Measurements from ENCODE around the gene TSC2.
"Not testable (repeated sequence)": the region's sequence is repeated elsewhere in the genome, so short reads cannot be mapped to it uniquely, and the experiment has no call there.

Gene TSC2

DNA sequence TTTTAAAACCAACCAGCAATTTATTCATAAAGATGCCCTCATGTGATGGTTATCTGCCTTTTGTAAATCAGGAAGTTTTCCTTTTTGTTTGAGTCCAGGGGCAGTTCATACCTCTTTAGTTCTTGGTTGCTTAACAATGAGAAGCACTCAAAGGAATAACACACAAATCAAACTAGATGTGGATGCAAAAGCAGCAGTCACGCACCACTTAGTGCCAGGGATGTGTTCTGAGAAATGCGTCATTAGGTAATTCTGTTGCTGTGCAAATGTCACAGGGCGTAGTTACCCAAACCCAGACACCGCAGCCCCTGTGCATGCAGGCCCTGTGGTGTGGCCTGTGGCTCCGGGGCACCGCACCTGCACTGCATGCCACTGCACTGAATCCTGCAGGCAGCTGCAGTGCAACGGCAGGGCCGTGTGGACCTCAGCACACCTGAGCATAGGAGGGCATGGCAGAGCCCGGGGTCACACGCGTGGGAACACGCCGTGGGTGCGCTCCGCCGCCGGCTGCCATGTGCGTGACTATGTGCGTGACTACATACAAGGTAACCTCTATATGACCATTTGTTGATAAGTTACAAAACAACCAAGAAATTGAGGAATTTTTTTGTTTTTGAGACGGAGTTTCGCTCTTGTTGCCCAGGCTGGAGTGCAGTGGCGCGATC, 48.3 kb downstream of the TSC2 start:
- POLR2A ChIA-PET = no interaction called here
- Histone ChIP-seq H3K27ac (ENCODE audit: insufficient read depth in 1 of 2, low read depth in 1 of 2, low read length in 2 of 2, poor library complexity in 1 of 2, severe bottlenecking in 2 of 2) (no peak overlapping the region), H3K27me3 (replicated peaks in 2 of 5; ENCODE audit: control insufficient read depth in 4 of 5, insufficient read depth in 5 of 5, low read length in 4 of 5) (no peaks in the 10 kb centered on the region), H3K4me3 (ENCODE audit: control insufficient read depth in 1 of 7, extremely low read depth in 1 of 7, insufficient read depth in 4 of 7, low read depth in 2 of 7, low read length in 6 of 7) (no peak overlapping the region), H3K4me1 (ENCODE audit: control extremely low read depth in 1 of 4, control insufficient read depth in 4 of 4, insufficient read depth in 4 of 4, low read length in 3 of 4) (peaks cover 0 to 8% (median 0%) of the 10 kb centered on the region in 4 experiments), H3K36me3 (ENCODE audit: control insufficient read depth in 4 of 4, insufficient read depth in 4 of 4, low read length in 3 of 4) (peaks cover 4 to 66% (median 41%) of the 10 kb centered on the region in 4 experiments), H3K9me3 (ENCODE audit: control extremely low read depth in 1 of 5, control insufficient read depth in 4 of 5, insufficient read depth in 2 of 5, low read depth in 1 of 5, low read length in 4 of 5) (no peaks in the 10 kb centered on the region)
- no peak for DNase-seq
- 96% methylated on average over 12 of the region's 23 CpGs for WGBS (ENCODE audit: insufficient coverage)
- CTCF ChIA-PET = no interaction called here

DNA sequence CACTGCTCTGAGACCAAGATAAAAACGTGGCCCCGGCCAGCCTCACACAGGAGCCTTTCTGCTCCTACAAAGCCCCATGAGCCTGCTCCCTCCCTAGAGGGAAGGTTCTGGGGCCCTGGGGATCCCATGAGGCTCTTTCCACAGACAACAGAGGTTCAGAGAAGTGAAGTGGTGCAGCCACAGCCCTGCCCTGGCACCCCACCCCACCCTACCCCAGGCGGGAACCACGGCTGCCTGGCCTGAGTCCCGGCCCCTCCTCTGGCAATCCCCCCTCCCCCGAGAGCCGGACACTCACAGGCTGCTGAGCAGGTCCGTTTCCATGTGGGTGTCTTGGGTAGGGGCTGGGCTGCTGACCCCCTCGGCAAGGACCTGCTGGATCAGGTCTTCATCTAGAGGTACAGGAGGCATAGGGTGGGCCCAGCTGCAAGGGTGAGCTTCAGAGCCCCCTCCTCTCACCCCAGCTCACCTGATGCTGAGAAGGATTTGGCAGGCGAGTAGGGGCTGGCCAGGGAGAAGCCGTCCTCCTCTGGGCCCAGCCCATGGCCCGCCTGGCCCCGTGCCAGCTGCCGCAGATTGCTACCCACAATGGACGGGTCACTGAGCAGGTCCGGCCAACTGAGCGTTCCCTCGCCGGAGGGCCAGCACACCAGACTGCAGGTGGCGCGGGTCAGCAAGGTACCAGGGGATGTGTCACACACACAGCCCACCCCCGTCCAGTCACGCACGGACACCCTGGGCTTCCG, 49.2 kb downstream of the TSC2 start:
- peaks cover 4 to 64% (median 35%) of the 10 kb centered on the region in 4 experiments for H3K36me3 ChIP-seq (ENCODE audit: control insufficient read depth in 4 of 4, insufficient read depth in 4 of 4, low read length in 3 of 4)
- no peaks in the 10 kb centered on the region for H3K27me3 ChIP-seq (replicated peaks in 2 of 5; ENCODE audit: control insufficient read depth in 4 of 5, insufficient read depth in 5 of 5, low read length in 4 of 5)
- POLR2A ChIA-PET = no interaction called here
- whole genome bisulfite sequencing (ENCODE audit: insufficient coverage) = 97% methylated on average over 8 of the region's 25 CpGs
- H3K9me3 ChIP-seq (ENCODE audit: control extremely low read depth in 1 of 5, control insufficient read depth in 4 of 5, insufficient read depth in 2 of 5, low read depth in 1 of 5, low read length in 4 of 5) = no peaks in the 10 kb centered on the region
- no peak overlapping the region for H3K4me3 ChIP-seq (ENCODE audit: control insufficient read depth in 1 of 7, extremely low read depth in 1 of 7, insufficient read depth in 4 of 7, low read depth in 2 of 7, low read length in 6 of 7)
- no peak for DNase-seq
- CTCF ChIA-PET = no interaction called here
- H3K4me1 ChIP-seq (ENCODE audit: control extremely low read depth in 1 of 4, control insufficient read depth in 4 of 4, insufficient read depth in 4 of 4, low read length in 3 of 4) = peaks cover 0 to 2% (median 0%) of the 10 kb centered on the region in 4 experiments
- H3K27ac ChIP-seq (ENCODE audit: insufficient read depth in 1 of 2, low read depth in 1 of 2, low read length in 2 of 2, poor library complexity in 1 of 2, severe bottlenecking in 2 of 2) = no peak overlapping the region

DNA sequence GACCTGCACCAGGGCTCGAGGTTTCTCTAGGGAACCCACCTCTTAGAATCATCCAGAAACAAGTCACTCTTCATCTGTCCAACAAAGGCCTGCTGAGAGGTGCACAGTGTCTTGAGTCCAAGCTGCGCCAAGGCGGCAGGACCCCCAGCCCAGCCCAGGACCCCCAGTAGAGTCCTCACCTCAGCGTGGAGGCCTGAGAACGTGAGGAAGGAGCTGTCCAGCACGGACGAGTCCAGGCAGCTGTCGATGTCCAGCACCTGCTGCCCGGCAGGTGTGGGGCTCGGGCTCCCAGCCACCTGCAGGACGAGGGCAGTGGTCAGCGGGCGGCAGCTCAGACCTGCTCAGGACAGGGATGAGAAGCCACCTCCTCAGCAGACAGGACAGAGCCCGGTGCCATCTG, 49.9 kb downstream of the TSC2 start:
- H3K9me3 ChIP-seq (ENCODE audit: control extremely low read depth in 1 of 5, control insufficient read depth in 4 of 5, insufficient read depth in 2 of 5, low read depth in 1 of 5, low read length in 4 of 5); H3K4me3 ChIP-seq (ENCODE audit: control insufficient read depth in 1 of 7, extremely low read depth in 1 of 7, insufficient read depth in 4 of 7, low read depth in 2 of 7, low read length in 6 of 7); DNase-seq; POLR2A ChIA-PET; H3K4me1 ChIP-seq (ENCODE audit: control extremely low read depth in 1 of 4, control insufficient read depth in 4 of 4, insufficient read depth in 4 of 4, low read length in 3 of 4); H3K27me3 ChIP-seq (replicated peaks in 2 of 5; ENCODE audit: control insufficient read depth in 4 of 5, insufficient read depth in 5 of 5, low read length in 4 of 5); H3K27ac ChIP-seq (ENCODE audit: insufficient read depth in 1 of 2, low read depth in 1 of 2, low read length in 2 of 2, poor library complexity in 1 of 2, severe bottlenecking in 2 of 2); CTCF ChIA-PET: not testable (repeated sequence)
- WGBS (ENCODE audit: insufficient coverage) = no CpG with 5 or more reads among the region's 14 CpGs
- peaks cover under 1 to 62% (median 31%) of the 10 kb centered on the region in 4 experiments for H3K36me3 ChIP-seq (ENCODE audit: control insufficient read depth in 4 of 4, insufficient read depth in 4 of 4, low read length in 3 of 4)

DNA sequence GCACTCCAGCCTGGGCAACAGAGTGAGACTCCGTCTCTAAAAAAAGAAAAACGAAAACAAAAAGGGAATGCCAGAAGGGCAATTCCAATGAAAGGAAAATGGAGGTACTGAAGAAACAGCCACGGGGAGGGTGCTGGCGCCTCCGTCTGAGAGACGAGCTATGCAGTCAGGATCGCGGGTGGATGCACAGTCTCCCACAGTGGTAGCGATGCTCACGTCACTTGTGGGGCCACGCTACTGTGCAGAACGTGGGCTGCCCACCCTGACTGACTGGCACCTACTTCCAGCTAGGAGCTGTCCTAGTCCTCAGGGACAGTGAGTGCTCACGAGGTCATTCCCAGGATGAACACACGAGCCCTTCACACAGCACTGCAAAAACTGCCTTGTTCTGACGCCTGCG, 53.8 kb downstream of the TSC2 start:
- WGBS (ENCODE audit: insufficient coverage) = 96% methylated on average over 8 of the region's 16 CpGs

DNA sequence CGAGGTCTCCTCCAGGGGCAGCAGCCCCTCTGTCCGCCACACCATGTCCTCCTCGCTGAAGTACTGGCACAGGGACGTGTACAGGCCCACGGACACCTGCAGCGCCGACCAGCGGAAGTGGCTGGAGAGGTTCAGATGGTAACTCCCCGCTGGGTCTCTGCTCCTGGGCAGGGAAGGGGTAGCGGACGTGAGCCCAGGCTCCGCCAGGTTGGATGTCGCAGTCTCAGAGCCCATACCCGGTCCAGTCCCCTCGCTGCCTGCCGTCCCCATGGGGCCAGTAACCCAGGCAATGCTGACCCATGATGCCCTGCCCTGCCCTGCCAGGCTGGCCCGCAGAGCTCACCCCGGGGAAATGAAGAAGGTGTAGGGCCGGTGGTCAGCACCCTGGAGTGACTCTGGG, 54.7 kb downstream of the TSC2 start:
- Histone ChIP-seq H3K4me3 (ENCODE audit: control insufficient read depth in 1 of 7, extremely low read depth in 1 of 7, insufficient read depth in 4 of 7, low read depth in 2 of 7, low read length in 6 of 7) (no peak overlapping the region), H3K36me3 (ENCODE audit: control insufficient read depth in 4 of 4, insufficient read depth in 4 of 4, low read length in 3 of 4) (peaks cover 2 to 28% (median 7%) of the 10 kb centered on the region in 4 experiments), H3K27ac (ENCODE audit: insufficient read depth in 1 of 2, low read depth in 1 of 2, low read length in 2 of 2, poor library complexity in 1 of 2, severe bottlenecking in 2 of 2) (no peak overlapping the region), H3K27me3 (replicated peaks in 2 of 5; ENCODE audit: control insufficient read depth in 4 of 5, insufficient read depth in 5 of 5, low read length in 4 of 5) (no peaks in the 10 kb centered on the region), H3K4me1 (ENCODE audit: control extremely low read depth in 1 of 4, control insufficient read depth in 4 of 4, insufficient read depth in 4 of 4, low read length in 3 of 4) (no peaks in the 10 kb centered on the region), H3K9me3 (ENCODE audit: control extremely low read depth in 1 of 5, control insufficient read depth in 4 of 5, insufficient read depth in 2 of 5, low read depth in 1 of 5, low read length in 4 of 5) (no peaks in the 10 kb centered on the region)
- ChIA-PET CTCF (no interaction called here), POLR2A (no interaction called here)
- WGBS (ENCODE audit: insufficient coverage) = 96% methylated on average over 16 of the region's 19 CpGs
- no peak for DNase-seq

More for the DNA sequence above, 53.8 kb downstream of the TSC2 start:
- DNase-seq; H3K4me3 ChIP-seq (ENCODE audit: control insufficient read depth in 1 of 7, extremely low read depth in 1 of 7, insufficient read depth in 4 of 7, low read depth in 2 of 7, low read length in 6 of 7); CTCF ChIA-PET; H3K9me3 ChIP-seq (ENCODE audit: control extremely low read depth in 1 of 5, control insufficient read depth in 4 of 5, insufficient read depth in 2 of 5, low read depth in 1 of 5, low read length in 4 of 5); H3K27me3 ChIP-seq (replicated peaks in 2 of 5; ENCODE audit: control insufficient read depth in 4 of 5, insufficient read depth in 5 of 5, low read length in 4 of 5); H3K4me1 ChIP-seq (ENCODE audit: control extremely low read depth in 1 of 4, control insufficient read depth in 4 of 4, insufficient read depth in 4 of 4, low read length in 3 of 4); H3K27ac ChIP-seq (ENCODE audit: insufficient read depth in 1 of 2, low read depth in 1 of 2, low read length in 2 of 2, poor library complexity in 1 of 2, severe bottlenecking in 2 of 2); POLR2A ChIA-PET: not testable (repeated sequence)
- H3K36me3 ChIP-seq (ENCODE audit: control insufficient read depth in 4 of 4, insufficient read depth in 4 of 4, low read length in 3 of 4) = peaks cover 2 to 34% (median 12%) of the 10 kb centered on the region in 4 experiments

DNA sequence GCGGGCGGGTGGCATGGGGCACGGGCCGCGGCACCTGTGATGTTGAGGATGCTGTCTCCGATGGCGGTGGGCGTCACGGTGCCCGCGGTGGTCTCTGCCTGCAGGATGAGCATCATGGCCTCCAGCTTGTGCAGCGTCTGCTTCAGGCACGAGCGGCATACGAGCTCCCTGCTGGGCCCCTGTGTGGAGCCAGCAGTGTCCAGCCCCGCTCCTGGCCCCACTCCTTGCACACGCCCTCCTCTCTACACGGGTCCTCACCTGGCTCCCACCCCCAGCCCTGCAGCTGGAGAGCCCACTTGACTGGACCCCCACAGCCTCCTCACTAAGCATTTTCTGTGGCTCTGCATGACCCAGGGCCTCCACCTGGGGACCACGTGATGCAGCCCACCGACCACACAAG, 56.7 kb downstream of the TSC2 start:
- DNase-seq; POLR2A ChIA-PET; H3K4me1 ChIP-seq (ENCODE audit: control extremely low read depth in 1 of 4, control insufficient read depth in 4 of 4, insufficient read depth in 4 of 4, low read length in 3 of 4); H3K9me3 ChIP-seq (ENCODE audit: control extremely low read depth in 1 of 5, control insufficient read depth in 4 of 5, insufficient read depth in 2 of 5, low read depth in 1 of 5, low read length in 4 of 5); H3K27ac ChIP-seq (ENCODE audit: insufficient read depth in 1 of 2, low read depth in 1 of 2, low read length in 2 of 2, poor library complexity in 1 of 2, severe bottlenecking in 2 of 2); CTCF ChIA-PET; H3K27me3 ChIP-seq (replicated peaks in 2 of 5; ENCODE audit: control insufficient read depth in 4 of 5, insufficient read depth in 5 of 5, low read length in 4 of 5); H3K4me3 ChIP-seq (ENCODE audit: control insufficient read depth in 1 of 7, extremely low read depth in 1 of 7, insufficient read depth in 4 of 7, low read depth in 2 of 7, low read length in 6 of 7): not testable (repeated sequence)
- H3K36me3 ChIP-seq (ENCODE audit: control insufficient read depth in 4 of 4, insufficient read depth in 4 of 4, low read length in 3 of 4) = peaks cover 2 to 36% (median 7%) of the 10 kb centered on the region in 4 experiments
- WGBS (ENCODE audit: insufficient coverage) = 100% methylated on average over 2 of the region's 20 CpGs

DNA sequence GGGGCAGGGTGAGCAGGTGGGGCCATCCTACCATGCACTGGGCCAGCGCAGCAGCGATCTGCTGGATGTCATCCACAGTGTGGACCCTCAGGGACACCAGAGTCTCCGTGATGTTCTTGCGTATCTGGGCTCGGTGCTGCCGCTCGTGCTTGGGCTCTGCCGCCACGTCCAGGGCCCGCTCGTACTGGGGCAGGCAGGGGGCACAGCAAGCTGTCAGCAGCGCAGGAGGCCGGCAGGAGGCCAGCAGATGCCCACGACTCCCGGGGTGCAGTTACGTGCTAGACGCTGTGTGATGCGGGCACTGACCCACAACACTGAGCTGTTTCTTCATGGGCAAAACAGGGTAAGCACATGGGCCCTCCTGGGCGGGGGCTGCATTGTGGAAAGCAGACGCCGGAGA, 57.5 kb downstream of the TSC2 start:
- 98% methylated on average over 17 of the region's 21 CpGs for WGBS (ENCODE audit: insufficient coverage)
- H3K27ac ChIP-seq (ENCODE audit: insufficient read depth in 1 of 2, low read depth in 1 of 2, low read length in 2 of 2, poor library complexity in 1 of 2, severe bottlenecking in 2 of 2); CTCF ChIA-PET; H3K27me3 ChIP-seq (replicated peaks in 2 of 5; ENCODE audit: control insufficient read depth in 4 of 5, insufficient read depth in 5 of 5, low read length in 4 of 5); H3K4me1 ChIP-seq (ENCODE audit: control extremely low read depth in 1 of 4, control insufficient read depth in 4 of 4, insufficient read depth in 4 of 4, low read length in 3 of 4); POLR2A ChIA-PET; DNase-seq; H3K9me3 ChIP-seq (ENCODE audit: control extremely low read depth in 1 of 5, control insufficient read depth in 4 of 5, insufficient read depth in 2 of 5, low read depth in 1 of 5, low read length in 4 of 5); H3K4me3 ChIP-seq (ENCODE audit: control insufficient read depth in 1 of 7, extremely low read depth in 1 of 7, insufficient read depth in 4 of 7, low read depth in 2 of 7, low read length in 6 of 7): not testable (repeated sequence)
- H3K36me3 ChIP-seq (ENCODE audit: control insufficient read depth in 4 of 4, insufficient read depth in 4 of 4, low read length in 3 of 4) = peaks cover 2 to 38% (median 3%) of the 10 kb centered on the region in 4 experiments
